22Rv1 (cell line): ENCODE measurements around the gene ZNF470.

Experiments used
- H3K27ac ChIP-seq: fragments of 450-650 bp; 2 replicates; pipeline ENCODE4 v1.5.1; 2017
- ZFX ChIP-seq: fragments of 450-650 bp; IDR thresholded peaks from 2 replicates; pipeline ENCODE4 v1.6.1; 2017; ENCODE audit warnings: antibody characterized with exemption, borderline replicate concordance
- TF ChIP-seq, protein P1 (sequence below): fragments of 450-650 bp; IDR thresholded peaks from 2 replicates; pipeline ENCODE4 v1.5.1; 2017; ENCODE audit warnings: mild to moderate bottlenecking

The ZNF470 gene

DNA sequence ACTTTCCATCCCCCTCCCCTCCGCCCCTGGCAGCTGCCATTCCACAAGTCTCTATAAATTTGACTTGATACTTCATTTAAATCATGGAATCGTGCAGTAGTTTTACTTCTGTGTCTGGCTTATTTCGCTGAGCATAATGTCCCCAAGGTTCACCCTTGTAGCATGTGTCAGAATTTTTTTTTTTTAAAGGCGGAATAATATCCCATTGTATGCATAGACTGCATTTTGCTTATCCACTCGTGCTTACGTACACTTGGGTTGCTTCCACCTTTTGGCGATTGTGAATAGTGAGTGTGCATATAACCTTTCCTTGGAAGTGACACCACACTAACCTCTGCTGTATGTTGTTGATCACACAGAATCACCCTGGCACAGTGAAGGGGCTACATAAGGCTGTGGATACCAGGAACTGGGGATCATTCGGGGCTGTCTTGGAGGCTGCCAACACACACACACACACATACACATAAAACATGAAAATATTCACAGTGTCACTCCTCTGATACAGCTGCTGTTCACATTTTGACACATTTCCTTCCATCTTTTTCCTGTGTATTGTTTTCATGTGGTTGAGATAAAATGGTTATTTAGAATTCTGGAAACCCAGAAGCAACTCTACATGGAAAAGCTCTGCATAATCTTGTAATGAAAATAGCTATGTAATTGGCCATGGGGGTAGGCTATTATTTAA is 41.2 kb downstream of the ZNF470 start:
- TF ChIP-seq ZFX: no peak
- TF ChIP-seq, protein P1, sequence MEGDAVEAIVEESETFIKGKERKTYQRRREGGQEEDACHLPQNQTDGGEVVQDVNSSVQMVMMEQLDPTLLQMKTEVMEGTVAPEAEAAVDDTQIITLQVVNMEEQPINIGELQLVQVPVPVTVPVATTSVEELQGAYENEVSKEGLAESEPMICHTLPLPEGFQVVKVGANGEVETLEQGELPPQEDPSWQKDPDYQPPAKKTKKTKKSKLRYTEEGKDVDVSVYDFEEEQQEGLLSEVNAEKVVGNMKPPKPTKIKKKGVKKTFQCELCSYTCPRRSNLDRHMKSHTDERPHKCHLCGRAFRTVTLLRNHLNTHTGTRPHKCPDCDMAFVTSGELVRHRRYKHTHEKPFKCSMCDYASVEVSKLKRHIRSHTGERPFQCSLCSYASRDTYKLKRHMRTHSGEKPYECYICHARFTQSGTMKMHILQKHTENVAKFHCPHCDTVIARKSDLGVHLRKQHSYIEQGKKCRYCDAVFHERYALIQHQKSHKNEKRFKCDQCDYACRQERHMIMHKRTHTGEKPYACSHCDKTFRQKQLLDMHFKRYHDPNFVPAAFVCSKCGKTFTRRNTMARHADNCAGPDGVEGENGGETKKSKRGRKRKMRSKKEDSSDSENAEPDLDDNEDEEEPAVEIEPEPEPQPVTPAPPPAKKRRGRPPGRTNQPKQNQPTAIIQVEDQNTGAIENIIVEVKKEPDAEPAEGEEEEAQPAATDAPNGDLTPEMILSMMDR: no peak

DNA sequence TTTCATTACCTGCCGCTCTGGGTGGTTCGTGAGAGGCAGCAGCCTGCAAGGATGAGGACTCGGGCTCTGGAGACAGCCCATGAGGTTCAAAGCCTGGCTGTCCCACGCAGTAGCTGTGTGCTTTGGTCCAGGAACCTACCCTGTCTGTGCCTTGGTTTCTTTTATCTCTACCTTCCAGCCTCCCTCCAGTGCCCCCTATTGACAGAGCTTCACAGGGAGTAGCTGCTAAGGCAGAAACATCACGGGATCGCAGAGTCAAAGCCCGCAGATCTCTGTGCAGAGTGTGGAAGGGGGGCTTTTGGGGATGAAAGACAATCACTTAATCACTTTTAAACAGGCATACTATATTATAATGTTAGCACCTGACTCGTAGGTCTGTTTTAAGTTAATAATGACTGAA is 44.0 kb downstream of the ZNF470 start:
- no peak overlapping the region for H3K27ac ChIP-seq
- no peak for TF ChIP-seq ZFX
- TF ChIP-seq, protein P1: no peak

More for the DNA sequence above, 41.2 kb downstream of the ZNF470 start:
- H3K27ac ChIP-seq: no peak overlapping the region

DNA sequence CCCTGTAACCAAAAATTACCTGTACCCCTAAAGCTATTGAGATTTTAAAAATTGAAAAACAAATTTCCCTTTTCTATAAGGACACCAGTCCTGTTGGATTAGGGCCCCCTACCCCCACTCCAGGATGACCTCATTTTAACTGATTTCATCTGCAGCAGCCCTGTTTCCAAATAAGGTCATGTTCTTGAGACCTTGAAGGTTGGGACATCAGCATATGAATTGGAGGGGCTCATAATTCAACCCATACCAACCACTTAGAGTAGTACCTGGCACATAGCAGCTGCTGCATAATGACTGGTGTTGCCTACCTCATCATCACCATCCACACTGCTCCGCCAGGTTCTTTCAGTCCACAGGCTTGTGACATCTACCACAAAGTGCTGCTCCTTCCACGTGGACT is 45.5 kb downstream of the ZNF470 start:
- TF ChIP-seq, protein P1: no peak
- TF ChIP-seq ZFX: no peak

DNA sequence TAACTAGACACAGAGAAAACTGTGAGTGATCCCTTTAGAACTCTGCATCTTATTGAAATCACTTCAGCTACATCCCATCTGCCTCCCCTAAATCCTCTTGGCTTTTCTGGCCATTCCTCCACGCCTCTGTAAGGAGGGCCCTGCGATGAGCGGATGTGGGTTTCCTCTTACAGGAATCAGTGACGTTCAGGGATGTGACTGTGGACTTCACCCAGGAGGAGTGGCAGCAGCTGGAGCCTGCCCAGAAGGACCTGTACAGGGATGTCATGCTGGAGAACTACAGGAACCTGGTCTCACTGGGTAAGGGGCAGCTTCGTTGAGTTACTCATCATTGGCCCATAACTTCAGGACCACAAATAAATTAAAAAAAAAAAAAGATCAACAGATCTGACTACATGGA is 46.4 kb downstream of the ZNF470 start:
- TF ChIP-seq, protein P1: no peak
- no peak for TF ChIP-seq ZFX
- H3K27ac ChIP-seq: no peak overlapping the region

More for the DNA sequence above, 45.5 kb downstream of the ZNF470 start:
- no peak overlapping the region for H3K27ac ChIP-seq

DNA sequence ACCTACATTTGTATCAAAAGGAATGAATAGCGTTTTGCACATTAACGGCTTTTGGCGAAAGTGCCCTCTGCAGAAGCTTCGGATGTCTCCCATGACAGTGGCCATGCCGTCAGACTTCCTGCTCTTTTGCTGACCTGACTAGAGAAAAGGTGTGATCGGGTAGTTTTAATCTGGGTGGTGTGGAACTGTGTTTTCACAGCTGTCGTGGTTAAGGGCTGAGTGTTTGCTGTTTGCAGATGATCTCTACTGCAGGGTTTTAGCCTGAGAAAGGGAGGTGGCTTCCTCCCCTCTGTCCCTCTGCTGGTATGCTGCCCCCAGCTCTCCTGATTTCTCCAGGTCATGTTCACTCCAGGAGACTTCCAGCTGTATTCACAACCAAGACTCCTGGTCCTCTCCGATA is 50.3 kb downstream of the ZNF470 start:
- TF ChIP-seq, protein P1: no peak
- no peak for TF ChIP-seq ZFX
- H3K27ac ChIP-seq: no peak overlapping the region

DNA sequence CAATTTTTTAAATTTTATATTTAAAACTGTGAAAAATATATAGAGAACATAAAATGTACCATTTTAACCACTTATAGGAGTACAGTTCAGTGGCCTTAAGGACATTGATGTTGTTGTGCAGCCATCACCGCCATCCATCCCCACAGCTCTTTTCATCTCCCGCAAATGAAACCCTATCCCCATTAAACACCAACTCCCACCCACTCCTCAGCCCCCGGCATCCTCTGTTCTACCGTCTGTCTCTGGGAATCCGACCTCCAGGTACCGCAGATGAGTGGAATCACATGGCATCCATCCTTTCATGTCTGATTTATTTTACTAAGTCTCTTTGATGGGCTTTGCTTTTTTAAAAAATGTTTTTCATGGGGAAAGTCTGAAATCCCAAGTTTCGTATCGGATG is 51.9 kb downstream of the ZNF470 start:
- TF ChIP-seq, protein P1: no peak
- TF ChIP-seq ZFX: no peak
- no peak overlapping the region for H3K27ac ChIP-seq

DNA sequence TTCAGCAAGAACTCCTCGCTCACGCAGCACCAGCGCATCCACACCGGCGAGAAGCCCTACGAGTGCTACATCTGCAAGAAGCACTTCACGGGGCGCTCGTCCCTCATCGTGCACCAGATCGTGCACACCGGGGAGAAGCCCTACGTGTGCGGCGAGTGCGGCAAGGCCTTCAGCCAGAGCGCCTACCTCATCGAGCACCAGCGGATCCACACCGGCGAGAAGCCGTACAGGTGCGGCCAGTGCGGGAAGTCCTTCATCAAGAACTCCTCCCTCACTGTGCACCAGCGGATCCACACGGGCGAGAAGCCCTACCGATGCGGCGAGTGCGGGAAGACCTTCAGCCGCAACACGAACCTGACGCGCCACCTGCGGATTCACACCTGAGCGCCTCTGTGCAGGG is 55.1 kb downstream of the ZNF470 start:
- no peak overlapping the region for H3K27ac ChIP-seq
- TF ChIP-seq, protein P1: no peak
- no peak for TF ChIP-seq ZFX
